ENCODE results near the gene RPL37. TPM values are rescaled to one million over a fixed set of nuclear protein-coding genes. Genes with fewer than 3 reads are reported as not detected.
"Not testable (repeated sequence)": the region's sequence is repeated elsewhere in the genome, so short reads cannot be mapped to it uniquely, and the experiment has no call there.

The RPL37 gene
- 2,381 TPM for polyA plus RNA-seq (2013, experiment 1 of 2)
- polyA plus RNA-seq (2013, experiment 2 of 2) = 2,544 TPM

- Histone ChIP-seq H3K9me3 (ENCODE audit: insufficient read depth, low read depth, low read length) (no peaks in the 10 kb centered on the region; the same call in 1 of the 2 replicates), H3K4me1 (ENCODE audit: insufficient read depth, low read length) (peaks cover 23% of the 10 kb centered on the region), H3K27me3 (ENCODE audit: insufficient read depth, low read length) (no peaks in the 10 kb centered on the region), H3K9ac (ENCODE audit: low read depth, low read length) (peak within 1 kb of the TSS; percentile 100), H3K27ac (ENCODE audit: low read depth, low read length) (peak within 1 kb of the TSS; percentile 93), H3K36me3 (ENCODE audit: insufficient read depth, low read length) (peaks cover 47% of the 10 kb centered on the region), H3K4me3 (ENCODE audit: low read length) (peak within 1 kb of the TSS; percentile 94)
- WGBS = 2% methylated on average over 61 of the region's 61 CpGs
These were observed at the start of gene RPL37 for GRCh38 chr5:40834849-40835787. RPL37 (minus strand) TSS chr5:40835222; CDS start chr5:40835185, 37 bp downstream.

GRCh38 chr5:40883051-40883450, 48.0 kb upstream of the RPL37 start:
- not testable (repeated sequence) for H3K36me3 ChIP-seq (ENCODE audit: insufficient read depth, low read length); H3K4me1 ChIP-seq (ENCODE audit: insufficient read depth, low read length); H3K4me3 ChIP-seq (ENCODE audit: low read length); H3K27me3 ChIP-seq (ENCODE audit: insufficient read depth, low read length); H3K27ac ChIP-seq (ENCODE audit: low read depth, low read length); H3K9ac ChIP-seq (ENCODE audit: low read depth, low read length)
- 85% methylated on average over 1 of the region's 1 CpG for WGBS
- H3K9me3 ChIP-seq (ENCODE audit: insufficient read depth, low read depth, low read length) = peaks cover 10% of the 10 kb centered on the region; the same call in 1 of the 2 replicates

GRCh38 chr5:40882291-40882690, 47.3 kb upstream of the RPL37 start:
- Histone ChIP-seq H3K27ac (ENCODE audit: low read depth, low read length) (no peak overlapping the region), H3K4me1 (ENCODE audit: insufficient read depth, low read length) (no peaks in the 10 kb centered on the region), H3K36me3 (ENCODE audit: insufficient read depth, low read length) (no peaks in the 10 kb centered on the region), H3K9ac (ENCODE audit: low read depth, low read length) (no peak overlapping the region), H3K9me3 (ENCODE audit: insufficient read depth, low read depth, low read length) (peaks cover 15% of the 10 kb centered on the region; the same call in 1 of the 2 replicates), H3K27me3 (ENCODE audit: insufficient read depth, low read length) (no peaks in the 10 kb centered on the region), H3K4me3 (ENCODE audit: low read length) (no peak overlapping the region)
- WGBS = 92% methylated on average over 4 of the region's 4 CpGs

GRCh38 chr5:40879163-40879942, 44.3 kb upstream of the RPL37 start:
- H3K4me3 ChIP-seq (ENCODE audit: low read length) = no peak overlapping the region
- no peaks in the 10 kb centered on the region for H3K4me1 ChIP-seq (ENCODE audit: insufficient read depth, low read length)
- 61% methylated on average over 5 of the region's 10 CpGs for WGBS
- peaks cover 19% of the 10 kb centered on the region; the same call in 1 of the 2 replicates for H3K9me3 ChIP-seq (ENCODE audit: insufficient read depth, low read depth, low read length)
- no peak overlapping the region for H3K27ac ChIP-seq (ENCODE audit: low read depth, low read length)
- no peak overlapping the region for H3K9ac ChIP-seq (ENCODE audit: low read depth, low read length)
- no peaks in the 10 kb centered on the region for H3K27me3 ChIP-seq (ENCODE audit: insufficient read depth, low read length)
- H3K36me3 ChIP-seq (ENCODE audit: insufficient read depth, low read length) = no peaks in the 10 kb centered on the region

GRCh38 chr5:40877371-40877988, 42.5 kb upstream of the RPL37 start:
- Histone ChIP-seq H3K9ac (ENCODE audit: low read depth, low read length) (no peak overlapping the region), H3K36me3 (ENCODE audit: insufficient read depth, low read length) (no peaks in the 10 kb centered on the region), H3K4me1 (ENCODE audit: insufficient read depth, low read length) (no peaks in the 10 kb centered on the region), H3K27me3 (ENCODE audit: insufficient read depth, low read length) (no peaks in the 10 kb centered on the region), H3K9me3 (ENCODE audit: insufficient read depth, low read depth, low read length) (peaks cover 16% of the 10 kb centered on the region; the same call in 1 of the 2 replicates), H3K4me3 (ENCODE audit: low read length) (no peak overlapping the region), H3K27ac (ENCODE audit: low read depth, low read length) (no peak overlapping the region)
- WGBS = 95% methylated on average over 6 of the region's 6 CpGs

- Histone ChIP-seq H3K4me1 (ENCODE audit: insufficient read depth, low read length) (peaks cover 5% of the 10 kb centered on the region), H3K9ac (ENCODE audit: low read depth, low read length) (no peak overlapping the region), H3K27me3 (ENCODE audit: insufficient read depth, low read length) (no peaks in the 10 kb centered on the region), H3K4me3 (ENCODE audit: low read length) (no peak overlapping the region), H3K36me3 (ENCODE audit: insufficient read depth, low read length) (no peaks in the 10 kb centered on the region), H3K9me3 (ENCODE audit: insufficient read depth, low read depth, low read length) (peaks cover 9% of the 10 kb centered on the region; the same call in 1 of the 2 replicates), H3K27ac (ENCODE audit: low read depth, low read length) (no peak overlapping the region)
- WGBS = 94% methylated on average over 3 of the region's 3 CpGs
These were observed 40.9 kb upstream of the RPL37 start for GRCh38 chr5:40875958-40876357.

- Histone ChIP-seq H3K9ac (ENCODE audit: low read depth, low read length) (no peak overlapping the region), H3K27me3 (ENCODE audit: insufficient read depth, low read length) (no peaks in the 10 kb centered on the region), H3K36me3 (ENCODE audit: insufficient read depth, low read length) (no peaks in the 10 kb centered on the region), H3K4me1 (ENCODE audit: insufficient read depth, low read length) (peaks cover 9% of the 10 kb centered on the region), H3K9me3 (ENCODE audit: insufficient read depth, low read depth, low read length) (peaks cover 9% of the 10 kb centered on the region; the same call in 1 of the 2 replicates), H3K27ac (ENCODE audit: low read depth, low read length) (no peak overlapping the region), H3K4me3 (ENCODE audit: low read length) (no peak overlapping the region)
- 91% methylated on average over 3 of the region's 3 CpGs for WGBS
These were observed 38.4 kb upstream of the RPL37 start for GRCh38 chr5:40873286-40873880.

GRCh38 chr5:40872253-40872652, 37.2 kb upstream of the RPL37 start:
- not testable (repeated sequence) for H3K9ac ChIP-seq (ENCODE audit: low read depth, low read length); H3K4me3 ChIP-seq (ENCODE audit: low read length); H3K27ac ChIP-seq (ENCODE audit: low read depth, low read length); H3K36me3 ChIP-seq (ENCODE audit: insufficient read depth, low read length); H3K27me3 ChIP-seq (ENCODE audit: insufficient read depth, low read length); H3K4me1 ChIP-seq (ENCODE audit: insufficient read depth, low read length); H3K9me3 ChIP-seq (ENCODE audit: insufficient read depth, low read depth, low read length)
- WGBS = 94% methylated on average over 8 of the region's 8 CpGs

- no peak overlapping the region for H3K9ac ChIP-seq (ENCODE audit: low read depth, low read length)
- H3K4me1 ChIP-seq (ENCODE audit: insufficient read depth, low read length) = peaks cover 9% of the 10 kb centered on the region
- WGBS = 59% methylated on average over 4 of the region's 4 CpGs
- H3K9me3 ChIP-seq (ENCODE audit: insufficient read depth, low read depth, low read length) = no peaks in the 10 kb centered on the region
- peak overlapping the region; percentile 28; the same call in 1 of the 2 replicates for H3K27ac ChIP-seq (ENCODE audit: low read depth, low read length)
- H3K27me3 ChIP-seq (ENCODE audit: insufficient read depth, low read length) = no peaks in the 10 kb centered on the region
- H3K4me3 ChIP-seq (ENCODE audit: low read length) = no peak overlapping the region
- H3K36me3 ChIP-seq (ENCODE audit: insufficient read depth, low read length) = no peaks in the 10 kb centered on the region
These were observed 36.2 kb upstream of the RPL37 start for GRCh38 chr5:40871177-40871576.

- H3K27me3 ChIP-seq (ENCODE audit: insufficient read depth, low read length) = no peaks in the 10 kb centered on the region
- no peak overlapping the region for H3K4me3 ChIP-seq (ENCODE audit: low read length)
- H3K27ac ChIP-seq (ENCODE audit: low read depth, low read length) = no peak overlapping the region
- H3K4me1 ChIP-seq (ENCODE audit: insufficient read depth, low read length) = peaks cover 9% of the 10 kb centered on the region
- H3K36me3 ChIP-seq (ENCODE audit: insufficient read depth, low read length) = no peaks in the 10 kb centered on the region
- WGBS = 83% methylated on average over 1 of the region's 1 CpG
- no peak overlapping the region for H3K9ac ChIP-seq (ENCODE audit: low read depth, low read length)
- H3K9me3 ChIP-seq (ENCODE audit: insufficient read depth, low read depth, low read length) = no peaks in the 10 kb centered on the region
These were observed 34.4 kb upstream of the RPL37 start for GRCh38 chr5:40869384-40869783.

Measured in HUES64 (cell line).